Endodermal cell (in vitro differentiated cells): ENCODE measurements around the gene OPCML. TPM values are rescaled to one million over a fixed set of nuclear protein-coding genes. Genes with fewer than 3 reads are reported as not detected.

ENCODE experiments used
- DNase-seq: peaks from one replicate; pipeline ENCODE4 v3.0.0-alpha.2; 2017
- H3K27ac ChIP-seq: 2 replicates; pipeline ENCODE4 v1.5.1; 2013; ENCODE audit warnings: mild to moderate bottlenecking, low read depth, low read length, moderate library complexity
- H3K27me3 ChIP-seq: 2 replicates; pipeline ENCODE4 v1.6.1; 2013; ENCODE audit warnings: mild to moderate bottlenecking, low read length, moderate library complexity; ENCODE audit not compliant: insufficient read depth, control insufficient read depth, poor library complexity, severe bottlenecking
- H3K36me3 ChIP-seq: 2 replicates; pipeline ENCODE4 v1.7.0; 2013; ENCODE audit warnings: mild to moderate bottlenecking, low read length, moderate library complexity; ENCODE audit not compliant: control insufficient read depth, insufficient read depth
- H3K4me1 ChIP-seq: one replicate; pipeline ENCODE4 v1.7.0; 2013; ENCODE audit warnings: low read length; ENCODE audit not compliant: control insufficient read depth, insufficient read depth
- H3K4me3 ChIP-seq: 2 replicates; pipeline ENCODE4 v1.5.1; 2013; ENCODE audit warnings: mild to moderate bottlenecking, low read length, moderate library complexity
- H3K9ac ChIP-seq: 2 replicates; pipeline ENCODE4 v1.6.1; 2013; ENCODE audit warnings: mild to moderate bottlenecking, low read length, moderate library complexity; ENCODE audit not compliant: poor library complexity, severe bottlenecking; ENCODE audit errors: extremely low read depth
- H3K9me3 ChIP-seq: 2 replicates; pipeline ENCODE4 v1.6.1; 2013; ENCODE audit warnings: mild to moderate bottlenecking, low read length, moderate library complexity; ENCODE audit not compliant: control insufficient read depth
- H3K27ac Mint-ChIP-seq: 2 replicates; pipeline ENCODE4 v1.8.0; 2020; ENCODE audit warnings: mixed read lengths
- H3K27me3 Mint-ChIP-seq: 2 replicates; pipeline ENCODE4 v1.8.0; 2021; ENCODE audit warnings: mild to moderate bottlenecking, mixed read lengths; ENCODE audit not compliant: insufficient read depth
- H3K36me3 Mint-ChIP-seq: 2 replicates; pipeline ENCODE4 v1.8.0; 2020; ENCODE audit warnings: low read depth, mixed read lengths
- H3K4me1 Mint-ChIP-seq: 2 replicates; pipeline ENCODE4 v1.8.0; 2020; ENCODE audit warnings: mixed read lengths
- H3K4me3 Mint-ChIP-seq: 2 replicates; pipeline ENCODE4 v1.8.0; 2020; ENCODE audit warnings: mild to moderate bottlenecking, moderate library complexity, mixed read lengths
- H3K9me3 Mint-ChIP-seq: 2 replicates; pipeline ENCODE4 v1.8.0; 2020; ENCODE audit warnings: mild to moderate bottlenecking, mixed read lengths
- WGBS, 2 experiments: methylation state at CpG; one replicate each; pipeline versions ENCODE4 v1.1.5 to v1.1.7; 2013; ENCODE audit warnings: missing lambda C conversion rate in 2 of 2, mixed read lengths in 1 of 2; ENCODE audit not compliant: insufficient coverage in 1 of 2, insufficient read length in 1 of 2; 5-methylcytosine and 5-hydroxymethylcytosine counted together
- total RNA-seq, 2 donors: library from RNA; stranded (reverse); fragmentation: NEBNext Ultra II Directional in 1 of 2; extraction: Animal tissue kit (Norgen Biotek cat#: 25700) in 1 of 2; gene quantifications; 2 replicates in 1 of 2; 3 replicates in 1 of 2; pipeline ENCODE4 v1.2.1, GENCODE V29; 2021
- TF ChIP-seq, protein P1 (sequence below): fragments of 200-600 bp; sonication (generic); conservative IDR thresholded peaks from 2 replicates; pipeline ENCODE4 v1.5.0; 2021; ENCODE audit warnings: antibody characterized with exemption, mild to moderate bottlenecking

The OPCML gene
- total RNA-seq, 2 donors from 2014 or later = 0.49 to 0.86 TPM

DNA sequence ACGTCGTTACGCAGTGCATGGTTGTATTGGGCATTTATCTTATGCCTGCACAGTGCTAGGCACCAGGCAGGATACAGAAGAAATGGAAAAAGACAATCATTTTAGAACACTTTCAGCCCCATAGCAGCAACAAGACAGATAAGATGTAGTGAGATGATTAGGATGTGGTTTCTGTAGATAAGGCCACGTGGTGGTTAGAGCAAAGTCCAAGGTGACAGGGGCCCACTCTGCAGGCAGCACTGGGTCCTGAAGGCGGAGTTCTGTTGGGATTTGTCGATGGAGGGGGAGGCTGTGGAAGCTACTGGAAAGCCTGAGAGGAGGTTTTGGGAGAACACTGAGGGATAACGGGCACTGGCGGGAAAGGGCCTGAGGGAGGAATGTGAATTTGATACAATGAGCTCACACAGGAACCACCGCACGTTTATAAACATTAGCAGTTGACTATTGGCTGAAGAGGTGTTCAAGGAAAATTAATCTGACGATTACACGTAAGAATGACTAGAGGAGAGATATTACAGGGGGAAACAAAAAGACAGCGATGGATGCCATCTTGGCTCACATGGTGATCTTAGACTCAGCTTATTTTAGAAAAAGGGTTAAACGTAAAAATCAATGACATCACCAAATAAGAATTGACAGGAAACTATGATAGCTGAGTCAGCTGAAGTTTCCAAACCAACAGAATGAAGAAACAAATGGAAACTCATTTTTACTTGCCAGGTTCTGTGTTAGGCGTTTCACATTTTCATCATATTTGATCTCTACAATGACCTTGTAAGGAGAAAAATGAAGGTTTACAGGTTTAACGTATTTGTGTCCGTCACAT lies 551.0 kb downstream of the OPCML start:
- no peaks in the 10 kb centered on the region for H3K36me3 ChIP-seq
- no peak for DNase-seq
- no peak overlapping the region for H3K27ac ChIP-seq
- H3K9me3 ChIP-seq = no peaks in the 10 kb centered on the region
- no peak overlapping the region for H3K4me3 ChIP-seq
- Mint-ChIP-seq H3K36me3 (no peaks in the 10 kb centered on the region), H3K27me3 (no peaks in the 10 kb centered on the region), H3K9me3 (no peaks in the 10 kb centered on the region), H3K4me3 (no peak overlapping the region), H3K4me1 (peaks cover 47% of the 10 kb centered on the region), H3K27ac (no peak overlapping the region)
- H3K27me3 ChIP-seq = no peaks in the 10 kb centered on the region
- WGBS, 2 experiments = 89 to 94% methylated on average over 17 of the region's 17 CpGs
- H3K9ac ChIP-seq = no peak overlapping the region
- peaks cover 10% of the 10 kb centered on the region for H3K4me1 ChIP-seq
- TF ChIP-seq, protein P1, sequence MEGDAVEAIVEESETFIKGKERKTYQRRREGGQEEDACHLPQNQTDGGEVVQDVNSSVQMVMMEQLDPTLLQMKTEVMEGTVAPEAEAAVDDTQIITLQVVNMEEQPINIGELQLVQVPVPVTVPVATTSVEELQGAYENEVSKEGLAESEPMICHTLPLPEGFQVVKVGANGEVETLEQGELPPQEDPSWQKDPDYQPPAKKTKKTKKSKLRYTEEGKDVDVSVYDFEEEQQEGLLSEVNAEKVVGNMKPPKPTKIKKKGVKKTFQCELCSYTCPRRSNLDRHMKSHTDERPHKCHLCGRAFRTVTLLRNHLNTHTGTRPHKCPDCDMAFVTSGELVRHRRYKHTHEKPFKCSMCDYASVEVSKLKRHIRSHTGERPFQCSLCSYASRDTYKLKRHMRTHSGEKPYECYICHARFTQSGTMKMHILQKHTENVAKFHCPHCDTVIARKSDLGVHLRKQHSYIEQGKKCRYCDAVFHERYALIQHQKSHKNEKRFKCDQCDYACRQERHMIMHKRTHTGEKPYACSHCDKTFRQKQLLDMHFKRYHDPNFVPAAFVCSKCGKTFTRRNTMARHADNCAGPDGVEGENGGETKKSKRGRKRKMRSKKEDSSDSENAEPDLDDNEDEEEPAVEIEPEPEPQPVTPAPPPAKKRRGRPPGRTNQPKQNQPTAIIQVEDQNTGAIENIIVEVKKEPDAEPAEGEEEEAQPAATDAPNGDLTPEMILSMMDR = no peak

DNA sequence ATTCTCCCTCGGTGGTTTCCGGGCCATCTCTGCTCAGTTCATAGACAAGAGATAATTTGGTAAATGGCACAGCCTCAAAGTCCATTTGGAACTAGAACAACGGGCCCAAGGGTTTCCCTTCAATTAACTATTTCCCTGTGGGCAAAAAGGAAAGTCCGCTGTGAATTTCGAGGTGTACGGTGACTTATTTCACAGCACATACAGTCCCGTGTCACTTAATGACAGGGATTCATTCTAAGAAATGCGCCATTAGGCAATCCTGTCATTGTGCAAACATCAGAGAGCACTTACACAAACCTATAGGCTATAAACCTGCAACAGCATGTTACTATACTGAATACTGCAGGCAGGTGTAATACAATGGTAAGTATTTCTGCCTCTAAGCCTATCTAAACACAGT lies 551.6 kb downstream of the OPCML start:
- Mint-ChIP-seq H3K9me3 (no peaks in the 10 kb centered on the region), H3K4me1 (peaks cover 51% of the 10 kb centered on the region), H3K4me3 (no peak overlapping the region), H3K27ac (no peak overlapping the region), H3K27me3 (no peaks in the 10 kb centered on the region), H3K36me3 (no peaks in the 10 kb centered on the region)
- TF ChIP-seq, protein P1 = no peak
- WGBS, 2 experiments = 95 to 96% methylated on average over 7 to 8 of the region's 8 CpGs
- Histone ChIP-seq H3K36me3 (no peaks in the 10 kb centered on the region), H3K9me3 (no peaks in the 10 kb centered on the region), H3K9ac (no peak overlapping the region), H3K27me3 (no peaks in the 10 kb centered on the region), H3K4me1 (peaks cover 10% of the 10 kb centered on the region), H3K27ac (no peak overlapping the region), H3K4me3 (no peak overlapping the region)
- DNase-seq = no peak

DNA sequence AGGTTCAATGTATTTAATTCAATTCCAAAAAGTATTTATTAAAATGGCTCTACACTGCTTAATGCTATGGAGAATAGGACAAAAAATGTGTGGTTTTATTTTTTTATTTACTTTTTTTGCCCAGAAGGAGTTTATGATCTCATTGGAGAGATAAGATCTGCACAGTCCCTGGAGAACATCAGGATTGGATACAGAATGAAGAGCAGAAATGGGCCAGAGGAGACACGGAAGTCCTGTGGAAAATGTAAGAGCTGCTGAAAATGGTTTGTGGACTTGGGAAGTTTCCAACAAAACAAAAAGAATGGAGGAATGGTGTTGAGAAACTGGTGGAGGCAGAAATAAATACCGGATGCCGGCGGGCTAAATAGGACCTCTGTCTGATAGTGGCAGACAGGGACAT lies 554.6 kb downstream of the OPCML start:
- Histone ChIP-seq H3K27ac (no peak overlapping the region), H3K4me3 (no peak overlapping the region), H3K9ac (no peak overlapping the region), H3K27me3 (no peaks in the 10 kb centered on the region), H3K9me3 (no peaks in the 10 kb centered on the region), H3K36me3 (no peaks in the 10 kb centered on the region), H3K4me1 (peaks cover 3% of the 10 kb centered on the region)
- whole genome bisulfite sequencing, 2 experiments = 90 to 95% methylated on average over 4 of the region's 4 CpGs
- Mint-ChIP-seq H3K36me3 (no peaks in the 10 kb centered on the region), H3K9me3 (no peaks in the 10 kb centered on the region), H3K27me3 (no peaks in the 10 kb centered on the region), H3K4me1 (peaks cover 38% of the 10 kb centered on the region), H3K4me3 (no peak overlapping the region), H3K27ac (no peak overlapping the region)
- no peak for DNase-seq
- TF ChIP-seq, protein P1 = no peak
